IPS-15b (cell line): ENCODE measurements around the gene CPA3.

Experiments
- H3K27me3 ChIP-seq: one replicate; pipeline ENCODE4 v1.6.1; 2013; ENCODE audit warnings: low read length; ENCODE audit not compliant: control insufficient read depth, insufficient read depth
- H3K36me3 ChIP-seq: one replicate; pipeline ENCODE4 v1.6.1; 2013; ENCODE audit warnings: low read length; ENCODE audit not compliant: control insufficient read depth, insufficient read depth
- H3K4me1 ChIP-seq: one replicate; pipeline ENCODE4 v1.6.1; 2013; ENCODE audit warnings: mild to moderate bottlenecking, low read length; ENCODE audit not compliant: control insufficient read depth, insufficient read depth
- H3K4me3 ChIP-seq: one replicate; pipeline ENCODE4 v1.5.1; 2013; ENCODE audit warnings: low read depth, low read length
- H3K9ac ChIP-seq: one replicate; pipeline ENCODE4 v1.6.1; 2013; ENCODE audit warnings: low read depth, mild to moderate bottlenecking, low read length
- H3K9me3 ChIP-seq: one replicate; pipeline ENCODE4 v1.6.1; 2013; ENCODE audit warnings: mild to moderate bottlenecking, low read length; ENCODE audit not compliant: control insufficient read depth, insufficient read depth

Gene CPA3, protein sequence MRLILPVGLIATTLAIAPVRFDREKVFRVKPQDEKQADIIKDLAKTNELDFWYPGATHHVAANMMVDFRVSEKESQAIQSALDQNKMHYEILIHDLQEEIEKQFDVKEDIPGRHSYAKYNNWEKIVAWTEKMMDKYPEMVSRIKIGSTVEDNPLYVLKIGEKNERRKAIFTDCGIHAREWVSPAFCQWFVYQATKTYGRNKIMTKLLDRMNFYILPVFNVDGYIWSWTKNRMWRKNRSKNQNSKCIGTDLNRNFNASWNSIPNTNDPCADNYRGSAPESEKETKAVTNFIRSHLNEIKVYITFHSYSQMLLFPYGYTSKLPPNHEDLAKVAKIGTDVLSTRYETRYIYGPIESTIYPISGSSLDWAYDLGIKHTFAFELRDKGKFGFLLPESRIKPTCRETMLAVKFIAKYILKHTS

DNA sequence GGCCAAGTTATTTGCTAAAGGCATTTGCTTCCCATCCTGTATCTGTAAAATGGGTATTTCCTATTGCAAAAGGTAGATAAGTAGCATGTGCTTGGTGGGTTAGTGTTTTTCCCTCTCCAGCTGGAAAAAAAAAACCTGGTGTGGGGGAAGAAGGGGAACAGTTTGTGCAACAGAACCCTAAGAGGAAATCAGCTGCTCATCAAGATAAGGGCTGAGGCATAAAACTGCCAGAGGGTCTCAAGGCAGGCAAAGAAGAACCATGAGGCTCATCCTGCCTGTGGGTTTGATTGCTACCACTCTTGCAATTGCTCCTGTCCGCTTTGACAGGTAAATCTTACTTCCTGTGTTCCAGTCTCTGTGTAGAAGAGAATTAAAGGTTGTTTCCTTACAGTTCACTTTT, at the start of gene CPA3:
CPA3 (plus strand) TSS at position 248 of the 400 bp plus-strand sequence; CDS start at position 260, 12 bp downstream.
- H3K4me3 ChIP-seq = no peak within 1 kb of the TSS
- H3K36me3 ChIP-seq = no peaks in the 10 kb centered on the region
- H3K9me3 ChIP-seq = no peaks in the 10 kb centered on the region
- no peaks in the 10 kb centered on the region for H3K27me3 ChIP-seq
- no peaks in the 10 kb centered on the region for H3K4me1 ChIP-seq
- H3K9ac ChIP-seq = no peak within 1 kb of the TSS

DNA sequence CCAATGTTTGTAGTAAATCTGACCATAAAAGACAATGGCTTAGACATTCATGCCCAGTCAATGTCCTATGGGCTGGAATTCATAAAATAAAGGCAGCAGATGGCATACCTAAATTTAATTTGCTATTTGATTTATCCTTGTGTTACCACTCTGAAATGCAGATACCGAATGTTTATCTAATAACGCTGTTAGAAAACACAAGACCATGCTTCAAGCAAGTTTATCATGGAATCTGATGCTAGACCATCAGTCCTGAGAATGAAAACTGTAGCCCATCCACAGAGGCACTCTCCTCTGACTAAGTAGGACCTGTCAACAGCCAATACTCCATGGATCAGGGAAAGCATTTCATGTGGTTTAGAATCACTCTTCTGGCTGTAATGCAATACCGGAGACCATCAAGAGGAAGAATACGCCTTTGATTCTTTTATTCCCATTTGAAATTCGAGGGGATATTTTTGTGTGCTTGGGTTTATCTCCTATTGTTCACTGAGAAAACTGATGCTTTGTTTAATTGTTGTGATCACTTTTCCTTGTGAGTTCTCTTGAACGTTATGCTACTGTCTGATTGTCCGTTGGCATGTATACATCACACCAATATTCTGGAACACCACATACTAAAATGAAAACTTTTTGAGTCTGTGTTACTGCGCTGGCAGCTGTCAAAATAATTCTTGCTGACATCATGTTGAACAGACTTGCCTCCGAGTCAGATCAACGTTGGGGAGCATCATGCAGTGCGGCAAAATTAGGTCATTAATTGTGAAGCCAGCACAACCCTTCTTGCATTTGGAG, 49.6 kb upstream of the CPA3 start:
- Histone ChIP-seq H3K4me1 (peaks cover 5% of the 10 kb centered on the region), H3K27me3 (no peaks in the 10 kb centered on the region), H3K9ac (no peak overlapping the region), H3K4me3 (no peak overlapping the region), H3K9me3 (no peaks in the 10 kb centered on the region), H3K36me3 (no peaks in the 10 kb centered on the region)

DNA sequence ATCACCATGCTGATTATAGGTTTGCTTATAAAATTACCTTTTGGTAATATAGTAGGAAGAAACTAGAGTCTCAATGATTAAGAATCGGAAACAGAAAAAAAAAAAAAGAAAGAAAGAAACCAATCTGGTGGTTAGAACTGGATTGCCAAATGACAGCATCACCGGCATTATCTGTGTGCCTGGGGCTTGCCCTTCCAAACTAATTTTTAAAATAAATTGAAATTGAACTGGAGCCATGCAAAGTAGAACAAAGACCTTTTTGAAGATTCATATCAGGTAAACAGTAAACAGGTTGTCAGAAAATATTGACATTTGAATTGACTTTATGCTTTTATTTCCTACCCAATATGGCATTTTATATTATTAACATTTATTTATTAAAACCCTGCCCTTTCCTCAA, 48.7 kb upstream of the CPA3 start:
- Histone ChIP-seq H3K27me3 (no peaks in the 10 kb centered on the region), H3K9me3 (no peaks in the 10 kb centered on the region), H3K4me3 (no peak overlapping the region)

DNA sequence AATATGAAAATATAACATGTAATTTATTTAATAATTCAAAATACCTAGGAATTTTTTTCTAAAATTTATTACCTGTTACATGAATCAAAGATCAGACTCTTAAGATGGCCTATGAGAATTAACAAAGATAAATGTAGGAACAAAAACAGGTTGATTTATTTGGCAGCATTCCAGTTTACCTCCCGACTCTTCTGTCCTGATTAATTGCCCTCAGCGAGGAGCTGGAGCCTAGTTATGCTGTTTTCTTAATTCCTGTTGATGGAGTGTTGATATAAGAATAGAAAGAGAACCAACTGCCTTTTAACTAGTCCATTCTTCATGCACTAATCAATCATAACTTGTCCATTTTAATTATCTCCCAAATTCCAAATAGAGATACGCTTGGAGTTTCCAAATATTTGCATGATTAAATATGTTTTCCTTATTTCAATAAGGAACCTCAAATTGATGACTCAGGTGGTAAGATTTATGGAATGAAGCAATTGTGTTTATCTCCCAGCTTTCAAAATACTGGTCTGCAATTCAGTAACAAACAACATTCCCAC, 48.0 kb upstream of the CPA3 start:
- Histone ChIP-seq H3K4me3 (no peak overlapping the region), H3K9me3 (no peaks in the 10 kb centered on the region), H3K27me3 (no peaks in the 10 kb centered on the region), H3K9ac (no peak overlapping the region), H3K4me1 (peaks cover 16% of the 10 kb centered on the region), H3K36me3 (no peaks in the 10 kb centered on the region)

More for the DNA sequence above, 48.7 kb upstream of the CPA3 start:
- Histone ChIP-seq H3K4me1 (peaks cover 15% of the 10 kb centered on the region), H3K36me3 (no peaks in the 10 kb centered on the region), H3K9ac (no peak overlapping the region)

DNA sequence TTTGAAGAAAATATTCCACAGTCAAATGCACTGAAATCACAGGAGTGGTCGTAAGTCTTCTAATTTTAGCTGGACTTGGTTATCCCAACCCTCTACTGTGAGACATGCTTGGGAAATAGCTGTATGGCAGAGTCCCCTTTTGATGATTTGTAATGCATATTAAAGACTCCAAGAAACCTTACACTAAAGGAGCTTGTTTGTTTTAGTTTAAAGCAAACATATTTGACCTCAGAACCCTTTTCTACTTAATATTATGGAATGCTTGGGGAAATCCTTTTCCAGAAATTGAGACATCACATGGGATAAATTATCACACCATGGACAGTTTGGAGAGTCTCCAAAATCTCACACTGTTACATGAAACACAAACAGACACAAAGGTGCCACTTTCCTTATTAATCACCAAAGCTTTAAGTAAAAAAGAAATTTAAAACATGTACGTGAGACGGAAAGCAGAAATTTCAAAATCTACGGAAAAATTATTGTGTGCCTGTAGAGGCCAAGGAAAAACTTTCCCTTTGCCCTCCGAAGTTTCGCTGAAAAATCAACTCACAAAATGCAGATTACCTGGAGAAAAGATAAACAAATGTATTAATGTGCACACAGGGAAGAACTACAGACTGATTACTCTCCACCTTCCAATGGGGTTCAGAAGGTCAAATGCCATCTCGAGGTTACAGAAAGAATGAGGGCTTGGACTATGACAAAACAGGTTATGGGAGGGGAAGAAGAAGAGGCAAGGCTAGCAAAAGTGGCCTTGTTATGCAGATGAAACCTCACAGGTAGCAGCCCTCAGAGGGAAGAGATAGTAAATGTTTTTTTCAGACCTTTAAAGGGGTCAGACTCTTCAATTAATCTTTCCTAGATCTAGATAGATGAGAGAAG, 44.5 kb upstream of the CPA3 start:
- H3K36me3 ChIP-seq = no peaks in the 10 kb centered on the region
- H3K4me3 ChIP-seq = no peak overlapping the region
- H3K9ac ChIP-seq = no peak overlapping the region
- H3K4me1 ChIP-seq = peaks cover 16% of the 10 kb centered on the region
- H3K27me3 ChIP-seq = no peaks in the 10 kb centered on the region
- H3K9me3 ChIP-seq = no peaks in the 10 kb centered on the region

DNA sequence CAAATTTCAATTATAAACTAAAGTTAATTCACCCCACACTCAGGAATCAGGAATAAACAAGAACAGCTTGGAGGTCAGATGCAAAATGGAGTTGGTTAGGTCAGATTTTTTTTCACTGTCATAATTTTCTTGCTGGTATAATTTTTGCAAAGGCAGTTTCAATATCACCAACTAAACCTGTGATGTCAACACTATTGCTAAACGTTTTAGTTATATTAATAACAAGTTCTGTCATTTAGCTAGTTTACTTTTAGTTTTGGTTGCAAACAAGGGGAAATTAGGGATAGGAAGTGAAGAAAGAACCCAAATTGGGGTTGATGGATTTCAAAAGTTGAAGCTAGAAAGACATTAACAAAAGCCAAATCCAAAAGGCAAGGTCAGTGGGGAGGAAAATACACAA, 42.1 kb upstream of the CPA3 start:
- H3K4me3 ChIP-seq = no peak overlapping the region
- H3K9me3 ChIP-seq = no peaks in the 10 kb centered on the region
- no peaks in the 10 kb centered on the region for H3K36me3 ChIP-seq
- H3K27me3 ChIP-seq = no peaks in the 10 kb centered on the region
- H3K4me1 ChIP-seq = peaks cover 16% of the 10 kb centered on the region
- H3K9ac ChIP-seq = no peak overlapping the region

DNA sequence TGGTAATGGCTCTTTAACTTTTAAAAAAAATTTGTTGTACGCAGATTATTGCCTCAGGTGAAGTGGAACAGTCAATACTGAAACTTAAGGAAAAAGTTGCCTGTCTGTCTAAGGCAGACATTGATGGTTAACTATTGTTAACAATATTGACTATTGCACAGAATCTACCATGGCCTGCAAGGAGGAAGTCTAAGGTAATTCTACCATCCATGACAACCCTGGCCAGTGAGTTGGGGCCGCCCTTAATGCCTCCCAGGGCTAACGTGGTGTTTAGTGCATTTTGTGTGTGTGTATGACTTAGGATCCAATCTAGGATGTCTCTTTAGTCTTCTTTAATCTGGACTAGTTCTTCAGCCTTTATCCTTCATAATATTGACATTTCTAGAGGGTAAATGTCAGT, 39.6 kb upstream of the CPA3 start:
- Histone ChIP-seq H3K36me3 (no peaks in the 10 kb centered on the region), H3K9me3 (no peaks in the 10 kb centered on the region), H3K4me3 (no peak overlapping the region), H3K4me1 (peaks cover 11% of the 10 kb centered on the region), H3K27me3 (no peaks in the 10 kb centered on the region), H3K9ac (no peak overlapping the region)

DNA sequence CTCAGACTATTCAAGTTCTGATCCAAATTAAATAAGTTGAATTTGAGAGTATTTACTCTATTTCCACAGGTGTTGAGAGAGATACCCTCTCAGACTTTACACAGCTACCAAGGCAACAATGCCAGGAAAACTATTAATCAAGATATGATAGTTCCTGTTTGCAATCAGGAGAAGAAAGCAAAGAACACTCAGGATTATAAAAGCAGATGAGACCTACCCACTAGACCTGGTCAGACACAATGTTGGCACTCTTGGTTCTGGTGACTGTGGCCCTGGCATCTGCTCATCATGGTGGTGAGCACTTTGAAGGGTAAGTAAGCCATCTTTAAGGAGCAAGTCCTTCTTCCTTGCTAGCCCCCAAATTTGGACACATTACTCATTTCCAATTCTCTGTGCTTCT, 37.5 kb upstream of the CPA3 start, which contains the start of gene CPB1:
CPB1 (plus strand) TSS at position 227 of the 400 bp plus-strand sequence; CDS start at position 240, 13 bp downstream.
- no peaks in the 10 kb centered on the region for H3K4me1 ChIP-seq
- H3K9me3 ChIP-seq = no peaks in the 10 kb centered on the region
- no peaks in the 10 kb centered on the region for H3K27me3 ChIP-seq
- H3K36me3 ChIP-seq = no peaks in the 10 kb centered on the region
- no peak within 1 kb of the TSS for H3K4me3 ChIP-seq
- no peak within 1 kb of the TSS for H3K9ac ChIP-seq

DNA sequence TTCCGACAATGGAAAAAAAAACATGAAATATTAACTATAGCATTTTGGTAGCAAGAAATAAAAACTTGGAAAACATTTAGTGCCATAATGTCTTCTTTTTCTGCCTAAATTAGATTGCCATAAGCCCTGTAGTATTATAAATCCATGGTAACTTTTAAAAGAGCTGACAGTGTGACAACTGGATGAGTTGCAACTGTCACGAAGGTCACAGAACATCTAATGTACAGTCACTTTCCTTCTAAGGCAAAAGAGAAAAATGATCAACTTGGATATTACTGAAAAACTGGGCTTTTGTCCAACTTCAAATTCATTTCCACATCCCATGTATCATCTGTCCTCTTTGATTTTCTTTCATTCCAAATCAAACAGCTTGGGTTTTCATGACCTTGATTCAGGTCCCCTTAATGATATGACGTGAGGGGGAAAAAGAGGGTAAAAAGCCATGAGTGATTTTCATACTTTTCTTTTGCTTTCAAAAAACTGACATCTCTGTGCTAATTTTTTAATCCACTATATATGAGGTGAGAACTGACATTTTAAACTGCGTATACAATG, 36.9 kb upstream of the CPA3 start:
- Histone ChIP-seq H3K4me3 (no peak overlapping the region), H3K9ac (no peak overlapping the region), H3K36me3 (no peaks in the 10 kb centered on the region), H3K9me3 (no peaks in the 10 kb centered on the region), H3K27me3 (no peaks in the 10 kb centered on the region), H3K4me1 (no peaks in the 10 kb centered on the region)

DNA sequence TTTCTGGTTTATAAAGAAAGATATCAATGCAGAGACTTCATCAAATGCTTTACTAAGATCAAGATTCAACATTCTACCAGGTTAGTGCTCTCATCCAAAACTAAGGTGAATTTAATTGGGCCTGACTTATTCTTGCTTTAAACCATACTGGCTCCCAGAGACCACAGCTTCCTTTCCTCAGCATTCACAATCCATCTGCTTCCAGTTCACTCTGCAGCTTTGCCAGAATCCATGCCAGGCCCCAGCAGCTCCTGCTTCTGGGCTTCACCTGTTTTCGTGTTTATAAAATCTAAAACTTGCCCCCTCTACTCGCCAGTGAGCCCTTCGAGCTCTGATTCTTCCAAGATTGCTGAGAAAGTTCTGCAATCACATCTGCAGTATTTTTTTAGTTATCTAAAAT, 35.2 kb upstream of the CPA3 start:
- no peaks in the 10 kb centered on the region for H3K27me3 ChIP-seq

DNA sequence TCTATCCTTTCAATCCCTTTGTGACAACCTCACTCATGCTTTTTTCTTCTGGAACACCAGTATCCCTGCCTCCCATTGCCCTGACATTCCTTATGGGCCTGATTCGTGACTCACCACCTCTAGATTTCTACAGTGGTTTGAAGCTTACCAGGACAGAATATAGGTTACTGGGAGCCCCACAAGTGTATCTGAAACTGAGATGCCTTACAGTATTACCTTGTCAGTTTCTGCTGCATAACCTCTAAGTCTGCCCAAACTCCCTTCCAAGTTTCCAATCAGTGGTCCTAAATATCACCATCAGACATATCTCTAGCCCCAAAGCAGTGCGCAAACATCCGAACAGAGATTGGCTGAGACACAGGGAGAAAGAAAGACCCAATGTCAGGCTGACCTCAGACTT, 31.9 kb upstream of the CPA3 start:
- Histone ChIP-seq H3K36me3 (no peaks in the 10 kb centered on the region), H3K27me3 (no peaks in the 10 kb centered on the region), H3K4me3 (no peak overlapping the region), H3K4me1 (peaks cover 4% of the 10 kb centered on the region), H3K9me3 (no peaks in the 10 kb centered on the region), H3K9ac (no peak overlapping the region)

More for the DNA sequence above, 35.2 kb upstream of the CPA3 start:
- Histone ChIP-seq H3K9ac (no peak overlapping the region), H3K9me3 (no peaks in the 10 kb centered on the region), H3K4me3 (no peak overlapping the region), H3K4me1 (no peaks in the 10 kb centered on the region), H3K36me3 (no peaks in the 10 kb centered on the region)
